Brain pericyte (primary cell): Measurements from ENCODE around the gene SLC12A7.
"Not testable (repeated sequence)": the region's sequence is repeated elsewhere in the genome, so short reads cannot be mapped to it uniquely, and the experiment has no call there.

Source experiments
- DNase-seq: peaks from one replicate; pipeline ENCODE4 v3.0.0-alpha.2; 2012; ENCODE audit warnings: low read depth, low spot score

The SLC12A7 gene

DNA sequence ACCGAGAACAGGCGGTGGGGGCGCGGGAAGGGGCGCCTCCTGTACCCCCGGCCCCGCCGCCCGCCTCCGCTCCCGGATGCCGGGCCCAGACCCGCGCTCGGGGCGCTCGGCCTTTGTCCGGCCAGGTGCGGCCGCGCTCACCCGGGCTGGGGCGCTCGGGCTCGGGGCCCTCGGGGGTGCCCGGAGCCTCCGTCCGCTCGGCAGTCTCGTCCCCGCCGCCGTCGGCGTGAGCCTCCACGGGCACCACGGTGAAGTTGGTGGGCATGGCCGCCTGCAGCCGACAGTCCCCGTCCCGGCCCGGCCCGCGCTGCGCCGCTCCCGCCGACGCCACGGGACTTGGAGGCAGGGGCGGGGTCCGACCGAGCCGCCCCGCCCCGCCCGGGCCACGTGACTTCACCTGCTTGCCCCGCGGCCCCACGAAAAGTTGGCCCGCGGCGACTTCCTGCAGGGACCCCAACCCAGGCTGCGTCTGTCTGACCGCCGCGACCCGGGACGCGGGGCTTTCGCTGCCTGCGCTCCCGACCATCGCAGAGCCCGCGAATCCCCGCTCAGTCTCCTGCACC is at the start of gene SLC12A7:
TSS of gene SLC12A7 (minus strand) at position 337 of the 563 bp plus-strand sequence. CDS start at position 265, 72 bp downstream.
- DNase-seq, result no peak

DNA sequence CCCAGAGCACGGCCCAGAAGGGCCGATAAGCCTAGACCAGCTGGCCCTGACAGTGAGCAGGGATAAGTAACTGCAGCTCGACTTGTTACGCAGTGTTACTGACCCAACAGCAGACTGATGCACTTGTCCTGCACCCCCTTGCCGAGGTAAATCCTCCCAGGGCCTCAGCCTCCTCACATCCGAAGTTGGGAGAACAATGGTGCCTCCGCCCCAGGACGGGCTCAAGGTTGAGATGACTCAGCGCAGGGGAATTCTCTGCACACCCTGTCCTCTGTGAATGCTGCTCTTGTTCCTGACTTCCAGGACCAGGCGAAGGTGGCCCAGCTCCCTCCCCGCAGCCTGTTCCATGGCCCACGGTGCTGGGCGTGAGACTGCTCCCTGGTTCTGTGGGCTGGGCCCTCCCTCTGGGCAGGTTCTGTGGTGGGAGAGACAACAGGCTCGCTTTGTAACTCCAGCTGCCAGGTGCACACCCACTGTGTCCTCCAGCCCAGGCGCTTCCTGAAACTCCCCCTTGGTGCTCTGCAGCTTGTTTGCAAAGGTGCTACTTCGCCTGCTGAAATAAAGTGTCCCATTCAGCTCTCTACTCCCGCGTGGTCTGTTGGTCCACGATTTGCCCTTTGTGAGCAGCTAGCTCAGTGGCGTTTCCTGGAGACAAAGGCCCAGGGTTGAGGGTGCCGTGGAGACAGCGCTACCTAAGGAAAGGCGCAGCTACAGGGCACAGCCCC is 49.4 kb upstream of the SLC12A7 start:
- DNase-seq, result no peak

DNA sequence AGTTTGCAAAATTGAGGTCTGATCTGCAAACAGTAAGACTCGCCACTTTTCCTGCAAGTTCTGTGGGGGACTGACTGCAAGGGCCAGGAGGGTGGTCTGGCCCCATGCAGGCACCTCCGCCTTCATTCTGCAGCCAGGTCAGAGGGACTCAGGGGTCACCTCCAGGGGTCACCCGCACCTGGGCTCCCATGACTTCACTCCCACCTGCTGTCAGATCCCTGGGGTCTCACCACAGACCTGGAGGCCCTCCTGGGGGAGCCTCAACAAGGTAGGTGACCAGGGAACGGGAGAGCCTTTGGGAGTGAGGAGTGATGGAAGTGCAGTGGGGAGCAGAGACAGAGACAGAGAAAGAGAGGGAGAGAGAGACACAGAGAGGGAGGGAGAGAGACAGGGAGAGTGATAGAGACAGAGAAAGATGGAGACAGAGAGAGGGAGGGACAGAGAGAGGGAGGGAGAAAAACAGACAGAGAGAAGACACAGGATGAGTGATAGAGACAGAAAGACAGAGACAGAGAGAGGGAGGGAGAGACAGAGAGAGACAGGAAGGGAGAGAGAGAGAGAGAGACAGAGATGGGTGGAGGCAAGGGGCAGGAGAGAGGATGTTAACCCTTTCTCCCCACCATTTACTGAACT is 48.0 kb upstream of the SLC12A7 start:
- DNase-seq, result no peak

DNA sequence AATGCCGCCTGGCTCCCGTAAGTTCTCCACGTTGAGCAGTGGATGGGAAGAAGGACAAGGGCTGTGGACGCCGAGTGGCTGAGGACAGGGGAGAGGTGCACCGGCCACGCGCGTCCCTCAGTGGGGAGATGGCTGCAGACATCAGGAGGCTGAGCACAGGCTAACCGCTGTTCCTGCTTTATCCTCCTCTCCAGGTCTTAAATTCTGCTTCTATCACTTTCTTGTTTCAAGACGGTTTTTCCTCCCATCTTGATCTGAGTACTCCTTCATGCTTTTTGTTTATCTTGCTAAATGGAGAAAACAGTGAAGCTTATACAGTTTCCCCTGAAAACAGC is 47.4 kb upstream of the SLC12A7 start:
- DNase-seq, result no peak

DNA sequence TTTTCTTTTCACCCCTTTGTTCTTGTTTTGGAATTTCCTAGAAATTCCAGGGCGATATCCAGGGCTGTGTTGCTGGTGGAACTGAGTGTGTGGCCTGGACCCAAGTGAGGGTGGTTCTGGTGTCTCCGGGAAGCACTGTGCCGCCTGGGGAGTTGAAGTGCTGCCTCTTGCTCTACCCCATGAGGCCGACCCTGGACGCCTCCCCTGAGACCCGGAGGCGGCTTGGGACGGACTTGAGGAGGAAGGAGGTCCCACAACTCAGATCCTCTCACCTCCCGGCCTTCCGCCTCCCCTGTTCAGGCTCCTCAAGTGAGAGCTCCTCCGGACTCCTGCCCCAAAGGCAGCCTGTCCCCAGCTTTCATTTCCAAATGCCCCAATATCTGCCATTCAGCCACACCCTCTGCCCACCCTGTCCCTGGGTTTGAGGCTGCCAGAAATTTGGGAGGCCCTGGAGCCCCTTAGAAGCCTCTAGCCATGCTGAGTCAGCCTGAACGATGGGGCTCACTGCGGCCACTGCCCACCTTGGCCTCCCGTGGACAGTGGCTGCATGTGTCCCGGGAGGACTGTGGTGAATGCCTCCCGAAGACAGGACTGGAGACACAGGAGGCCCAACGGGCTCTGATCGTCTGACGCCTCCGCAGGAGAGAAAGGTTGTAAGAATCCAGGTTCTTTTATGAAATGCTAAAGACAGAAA is 46.9 kb upstream of the SLC12A7 start:
- DNase-seq, result no peak

DNA sequence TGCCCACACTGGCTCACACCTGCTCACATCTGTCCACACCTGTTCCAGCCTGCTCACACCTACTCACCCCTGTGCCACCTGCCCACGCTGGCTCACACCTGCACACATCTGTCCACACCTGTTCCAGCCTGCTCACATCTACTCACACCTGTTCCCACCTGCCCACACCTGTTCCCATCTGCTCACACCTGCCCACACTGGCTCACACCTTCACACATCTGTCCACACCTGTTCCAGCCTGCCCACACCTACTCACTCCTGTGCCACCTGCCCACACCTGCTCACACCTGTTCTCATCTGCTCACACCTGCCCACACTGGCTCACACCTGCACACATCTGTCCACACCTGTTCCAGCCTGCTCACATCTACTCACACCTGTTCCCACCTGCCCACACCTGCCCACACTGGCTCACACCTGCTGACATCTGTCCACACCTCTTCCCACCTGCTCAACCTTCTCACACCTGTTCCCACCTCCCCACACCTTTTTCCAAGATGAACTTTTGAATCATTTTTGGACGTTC is 45.7 kb upstream of the SLC12A7 start:
- not testable (repeated sequence) for DNase-seq

DNA sequence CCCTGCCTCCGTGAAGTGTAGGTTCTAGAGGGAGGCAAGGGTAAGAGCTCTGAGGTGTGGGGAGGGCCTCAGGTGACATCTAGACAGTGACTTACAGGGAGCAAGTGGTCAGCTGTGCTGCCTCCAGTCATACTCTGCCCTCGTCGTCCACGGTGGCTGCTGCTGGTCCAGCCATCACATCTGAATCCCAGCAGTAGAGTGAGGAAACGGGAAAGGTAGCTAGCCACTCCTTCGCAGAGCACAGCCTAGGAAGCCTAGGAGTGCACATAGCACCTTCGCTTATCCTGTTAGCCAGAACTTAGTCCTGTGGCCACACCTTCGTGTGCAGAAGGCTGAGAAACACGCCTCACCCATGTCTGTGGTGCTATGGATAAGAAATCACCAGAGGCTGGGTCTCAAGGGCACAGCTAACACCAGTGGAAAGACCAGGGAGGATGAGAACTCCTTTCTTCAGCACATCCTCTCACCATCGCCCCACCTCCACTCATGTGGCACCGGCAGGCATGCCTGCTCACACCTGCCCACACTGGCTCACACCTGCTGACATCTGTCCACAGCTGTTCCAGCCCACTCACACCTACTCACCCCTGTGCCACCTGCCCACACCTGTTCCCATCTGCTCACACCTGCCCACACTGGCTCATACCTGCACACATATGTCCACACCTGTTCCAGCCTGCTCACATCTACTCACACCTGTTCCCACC is 45.0 kb upstream of the SLC12A7 start:
- DNase-seq, result no peak

DNA sequence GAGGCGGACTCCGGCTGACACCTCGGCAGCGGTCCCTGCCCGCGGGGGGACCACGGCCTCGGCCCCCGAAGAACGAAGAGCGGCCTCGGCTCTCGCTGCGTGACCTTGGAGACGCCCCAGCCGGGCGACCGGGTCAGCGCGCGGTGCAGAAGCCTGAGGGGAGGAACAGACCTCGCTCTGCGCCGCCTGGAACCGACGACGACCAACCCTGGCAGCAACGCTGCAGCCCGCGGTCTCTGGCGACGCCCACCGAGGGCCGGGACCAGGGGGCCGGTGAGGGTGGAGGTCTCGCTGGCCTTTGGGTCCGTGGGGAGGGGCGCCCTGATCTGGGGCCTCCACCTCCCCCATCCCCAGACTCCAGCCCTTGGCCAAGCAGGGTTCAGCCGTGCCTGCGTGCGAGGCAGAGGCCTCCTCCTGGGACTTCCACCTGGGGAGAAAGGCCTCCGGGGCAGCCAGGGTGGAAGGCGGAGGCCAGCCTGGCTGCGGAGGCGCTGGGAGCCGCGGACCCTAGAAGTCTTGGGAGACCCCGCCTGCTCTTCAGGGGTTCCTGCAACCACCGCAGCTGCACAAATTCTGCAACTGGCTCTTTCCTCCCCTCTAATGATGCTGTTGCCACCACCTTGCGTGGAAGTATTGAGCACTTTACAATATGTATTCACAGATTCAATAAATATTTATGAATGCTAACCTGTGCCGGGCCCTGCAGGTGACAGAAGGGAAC is 44.3 kb upstream of the SLC12A7 start:
- no peak for DNase-seq

DNA sequence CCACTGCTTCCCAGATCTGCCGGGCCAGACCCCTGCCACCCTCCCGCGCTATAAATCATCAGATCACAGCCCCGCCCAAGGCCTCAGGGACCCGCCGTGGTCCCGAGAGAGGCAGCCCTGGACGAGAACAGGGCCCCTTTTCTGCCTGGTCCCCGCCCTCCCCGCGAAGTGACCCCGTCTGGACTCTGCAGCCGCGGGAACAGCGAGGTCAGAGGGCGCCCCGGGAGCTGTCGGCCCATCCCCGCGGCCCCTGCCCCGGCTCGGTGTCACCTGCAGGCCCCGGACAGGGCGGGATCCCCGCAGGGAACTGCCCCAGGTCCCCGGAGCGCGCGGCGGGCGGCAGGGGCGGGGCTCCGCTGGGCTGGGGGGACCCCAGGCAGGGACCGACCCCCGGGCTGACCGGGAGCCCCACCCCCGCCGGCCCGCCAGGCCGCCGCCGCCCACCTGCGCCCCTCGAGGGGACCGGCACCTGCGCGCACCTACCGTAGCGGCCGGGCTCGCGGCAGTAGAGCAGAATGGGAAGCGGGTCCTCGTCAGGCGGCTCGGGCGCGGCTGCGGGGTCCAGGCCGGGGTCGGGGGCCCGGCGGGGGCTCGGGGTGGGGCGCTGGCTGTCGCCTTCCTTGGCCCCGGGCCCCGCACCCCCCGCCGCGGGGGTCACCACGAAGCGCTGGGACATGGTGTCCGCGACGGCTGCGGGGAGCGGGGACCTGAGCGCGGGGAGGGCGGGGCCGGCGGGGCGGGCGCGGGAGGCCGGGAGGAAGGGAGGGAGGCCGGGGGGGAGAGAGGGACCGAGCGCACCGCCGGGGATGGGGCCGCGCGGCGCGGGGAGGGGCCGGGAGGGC is 43.5 kb upstream of the SLC12A7 start:
- no peak for DNase-seq

DNA sequence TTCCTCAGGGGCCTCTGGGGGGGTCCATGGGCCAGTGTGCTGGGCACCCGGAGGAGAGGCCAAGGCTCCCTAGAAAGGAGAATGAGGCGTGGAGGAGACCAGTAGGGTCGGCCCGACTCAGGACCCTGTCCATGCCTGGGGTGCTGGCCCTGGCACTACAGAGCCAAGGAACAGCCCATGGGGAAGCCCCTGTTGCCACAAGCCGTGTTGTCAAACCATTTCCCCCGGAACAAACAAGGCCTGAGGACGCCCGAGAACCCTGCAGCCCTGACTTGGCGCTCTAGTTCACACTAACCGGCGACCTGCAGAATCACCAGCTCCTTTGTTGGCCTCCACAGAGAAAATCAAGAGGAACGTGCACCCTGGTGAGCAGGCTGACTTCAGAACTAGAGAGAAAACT is 41.6 kb upstream of the SLC12A7 start:
- DNase-seq, result no peak

DNA sequence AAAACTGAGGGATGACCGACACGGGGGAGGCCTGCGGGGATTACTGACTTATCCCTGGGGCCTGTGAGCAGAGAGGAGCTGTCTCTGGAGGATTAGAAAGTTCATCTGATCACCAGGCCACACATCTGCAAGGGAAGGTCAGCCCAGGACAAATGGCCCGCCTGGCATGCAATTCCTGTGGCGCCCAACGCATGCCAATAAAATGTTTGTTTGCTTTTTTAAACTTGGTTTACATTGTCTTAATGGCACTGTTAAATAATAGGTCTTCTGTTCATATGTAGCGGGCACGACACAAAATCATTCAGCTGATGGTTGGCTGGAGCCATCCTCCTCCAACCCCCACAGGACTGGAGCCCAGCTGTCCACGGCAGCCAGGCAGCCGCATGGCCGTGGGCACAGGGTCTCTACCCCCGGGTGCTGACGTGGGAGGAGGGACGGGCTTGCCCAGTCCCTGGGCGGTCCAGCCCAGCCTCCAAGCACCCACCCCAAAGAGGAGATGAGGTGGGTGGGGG is 41.0 kb upstream of the SLC12A7 start:
- DNase-seq, result no peak

DNA sequence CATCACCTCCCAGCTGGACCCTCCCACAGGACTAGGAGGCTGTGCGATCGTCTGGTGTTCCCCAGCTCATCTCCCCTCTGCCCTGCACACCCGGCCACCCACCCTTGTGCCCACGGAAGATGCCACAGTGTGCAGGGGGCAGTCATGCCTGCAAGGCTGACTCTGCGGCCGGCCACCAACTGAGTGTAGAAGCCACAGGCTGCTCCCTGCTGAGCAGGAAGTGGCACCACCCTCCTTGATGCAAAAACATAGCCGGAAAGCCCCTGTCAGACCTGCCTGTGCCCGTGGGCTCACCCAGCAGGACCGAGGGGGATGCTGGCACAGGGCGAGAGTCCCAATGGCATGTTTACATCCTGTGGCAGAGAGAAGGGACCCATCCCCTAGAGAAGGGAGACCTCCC is 40.3 kb upstream of the SLC12A7 start:
- no peak for DNase-seq

DNA sequence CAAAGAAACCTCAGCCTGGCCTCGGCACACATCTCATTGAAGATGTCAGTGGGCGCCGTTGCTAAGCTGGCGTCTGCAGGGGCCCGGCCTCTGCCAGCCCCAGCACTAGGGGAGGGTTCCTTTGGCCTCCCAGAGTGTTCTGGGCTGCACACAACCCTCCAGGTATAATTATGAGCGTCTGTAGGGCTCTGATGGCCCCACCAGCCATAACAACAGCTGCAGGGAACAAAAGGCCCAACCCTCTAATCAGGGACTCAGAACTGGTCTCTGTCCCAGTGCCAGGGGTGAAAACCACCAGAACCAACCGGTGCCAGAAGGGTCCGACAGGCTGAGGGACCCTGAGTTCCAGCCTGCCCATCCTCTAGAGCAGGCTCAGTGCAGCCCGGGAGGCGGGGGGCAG is 39.5 kb upstream of the SLC12A7 start:
- DNase-seq, result no peak

DNA sequence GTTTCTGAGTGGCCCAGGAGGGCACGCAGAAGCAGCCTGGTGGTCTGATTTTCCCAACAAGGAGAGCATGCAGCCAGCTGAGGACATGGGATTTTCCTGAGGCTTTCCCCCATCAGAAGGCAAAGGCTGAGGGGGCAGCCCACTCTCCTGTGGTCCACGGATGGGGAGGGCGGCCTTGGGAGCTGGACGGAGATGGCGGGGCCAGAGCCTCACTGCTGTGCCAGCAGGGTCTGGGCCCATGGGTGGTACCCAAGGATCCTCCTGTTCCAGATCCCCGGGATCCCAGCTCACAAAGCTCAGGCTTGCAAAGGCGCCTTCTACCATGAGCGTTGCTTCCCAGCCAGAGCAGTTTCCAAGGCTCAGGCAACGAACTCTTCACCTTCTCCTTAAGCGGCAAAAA is 39.0 kb upstream of the SLC12A7 start:
- DNase-seq, result no peak

DNA sequence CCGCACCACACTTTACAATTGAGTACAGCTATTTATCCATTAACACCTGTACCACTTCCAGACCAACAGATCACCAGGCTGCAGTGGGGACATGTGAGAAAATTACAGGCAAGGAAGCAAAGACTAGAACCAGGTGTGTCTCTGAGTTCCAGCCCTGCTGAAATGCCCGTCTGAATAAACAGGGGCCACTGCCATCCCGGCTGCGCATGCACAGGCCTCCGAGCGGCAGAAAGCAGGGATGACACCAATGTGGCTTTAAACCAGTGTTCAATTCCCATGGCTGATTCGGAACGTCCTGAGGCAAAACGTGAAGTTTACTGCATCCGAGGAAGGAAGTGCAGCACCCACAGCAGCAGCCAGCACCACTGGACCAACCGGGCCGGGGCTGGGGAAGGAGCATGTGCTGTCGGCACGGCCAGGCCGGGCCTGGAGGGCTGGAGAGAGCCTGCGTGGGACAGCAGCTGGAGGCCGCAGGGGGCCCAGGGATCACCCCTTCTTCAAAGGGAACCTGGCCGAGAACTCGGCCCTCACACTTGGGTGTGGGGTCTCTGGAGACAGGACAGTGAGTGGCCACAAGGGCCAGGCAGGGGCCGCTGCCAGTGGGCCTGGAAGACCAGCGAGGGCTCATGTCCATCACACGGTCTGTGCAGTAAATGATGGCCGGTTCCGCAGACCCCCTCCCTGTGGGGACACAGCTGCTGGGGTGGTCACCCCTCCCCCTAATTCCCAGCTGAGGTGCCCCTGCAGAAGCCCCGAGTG is 33.0 kb upstream of the SLC12A7 start:
- no peak for DNase-seq

DNA sequence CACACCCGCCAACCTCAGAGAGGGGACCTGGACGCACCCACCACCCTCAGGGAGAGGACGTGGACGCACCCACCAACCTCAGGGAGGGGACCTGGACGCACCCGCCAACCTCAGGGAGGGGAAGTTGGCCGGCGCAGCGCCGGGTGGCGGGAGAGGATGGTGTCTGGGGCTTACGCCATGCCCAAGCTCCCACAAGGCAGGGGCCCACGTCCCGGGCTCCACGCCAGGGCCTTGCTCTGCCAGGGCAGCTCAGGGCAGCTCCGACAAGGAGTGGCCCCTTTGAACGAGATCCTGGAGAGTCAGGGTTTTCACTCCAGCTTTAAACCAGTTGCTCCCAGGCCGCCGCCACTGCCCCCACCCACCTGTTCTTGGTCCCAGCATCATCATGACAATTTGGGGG is 32.2 kb upstream of the SLC12A7 start:
- DNase-seq, result no peak

DNA sequence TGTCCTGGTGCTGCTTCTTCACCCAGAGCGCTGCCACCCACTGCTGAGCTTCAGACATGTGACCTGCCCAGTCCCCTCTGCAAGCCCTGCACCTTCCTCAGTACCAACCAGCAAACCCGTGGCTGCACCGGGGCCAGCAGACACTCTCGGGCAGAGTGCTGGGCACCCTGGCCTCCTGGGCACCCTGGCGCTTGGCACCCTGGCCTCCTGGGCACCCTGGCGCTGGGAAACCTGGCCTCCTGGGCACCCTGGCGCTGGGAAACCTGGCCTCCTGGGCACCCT is 31.7 kb upstream of the SLC12A7 start:
- no peak for DNase-seq

DNA sequence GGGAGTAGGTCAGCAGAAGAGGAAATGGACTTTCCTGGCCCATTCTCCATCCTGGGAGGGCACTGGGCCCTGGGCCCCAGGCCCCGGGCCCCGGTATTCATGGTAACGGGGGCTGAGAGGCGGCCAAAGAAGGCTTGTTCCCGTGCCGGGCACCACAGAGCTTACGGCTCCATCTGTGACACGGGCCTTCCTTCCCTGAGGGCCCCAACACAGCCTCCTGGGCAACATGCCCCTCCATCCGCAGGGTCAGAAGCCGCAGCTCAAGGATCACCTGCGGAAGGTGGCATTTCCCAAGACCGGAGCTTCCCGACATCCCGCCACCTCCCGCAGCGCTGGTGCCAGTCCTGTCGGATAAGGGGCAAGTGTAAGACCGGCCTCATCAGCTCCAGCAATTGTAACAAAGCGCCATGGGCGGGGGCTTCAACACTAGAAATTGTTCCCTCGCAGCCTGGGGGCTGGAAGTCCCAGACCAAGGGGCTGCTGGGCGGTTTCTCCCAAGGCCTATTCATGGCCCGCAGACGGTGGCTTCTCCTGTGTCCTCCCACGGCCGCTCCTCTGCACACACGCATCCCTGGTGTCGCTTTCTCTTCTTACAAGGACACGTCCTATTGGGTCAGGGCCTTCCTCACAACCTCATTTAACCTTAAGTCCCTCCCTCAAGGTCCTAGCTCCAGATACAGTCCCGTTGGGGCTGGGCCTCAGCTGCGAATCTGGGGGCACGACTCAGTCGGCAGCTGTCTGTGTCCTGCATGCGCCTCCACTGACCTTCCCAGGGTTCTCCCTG is 31.2 kb upstream of the SLC12A7 start:
- DNase-seq, result no peak

DNA sequence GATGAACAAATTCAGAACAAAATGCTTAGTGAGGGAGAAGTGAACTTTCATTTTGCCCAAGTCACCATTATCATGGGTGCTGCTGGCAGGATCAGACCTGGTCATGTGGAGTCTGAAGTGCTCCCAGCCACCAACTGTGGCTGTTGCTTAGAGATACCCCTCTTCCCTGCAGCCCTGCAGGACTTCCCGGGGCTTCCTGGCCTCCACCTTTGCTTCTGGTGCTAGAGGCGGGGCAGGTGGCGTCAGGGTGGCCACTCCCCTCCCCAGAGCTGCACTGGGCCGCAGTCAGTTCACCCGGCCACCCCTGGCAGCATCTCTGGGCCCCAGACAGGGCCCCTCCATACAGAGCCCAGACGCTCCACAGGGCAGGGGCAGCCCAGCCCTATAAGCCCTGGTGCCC is 30.0 kb upstream of the SLC12A7 start:
- no peak for DNase-seq
